ENCODE results near the gene LTN1. TPM values are rescaled to one million over a fixed set of nuclear protein-coding genes. Genes with fewer than 3 reads are reported as not detected.

The LTN1 gene
- total RNA-seq, 2 experiments from 2014 or later: 26.7 to 28.0 TPM

DNA sequence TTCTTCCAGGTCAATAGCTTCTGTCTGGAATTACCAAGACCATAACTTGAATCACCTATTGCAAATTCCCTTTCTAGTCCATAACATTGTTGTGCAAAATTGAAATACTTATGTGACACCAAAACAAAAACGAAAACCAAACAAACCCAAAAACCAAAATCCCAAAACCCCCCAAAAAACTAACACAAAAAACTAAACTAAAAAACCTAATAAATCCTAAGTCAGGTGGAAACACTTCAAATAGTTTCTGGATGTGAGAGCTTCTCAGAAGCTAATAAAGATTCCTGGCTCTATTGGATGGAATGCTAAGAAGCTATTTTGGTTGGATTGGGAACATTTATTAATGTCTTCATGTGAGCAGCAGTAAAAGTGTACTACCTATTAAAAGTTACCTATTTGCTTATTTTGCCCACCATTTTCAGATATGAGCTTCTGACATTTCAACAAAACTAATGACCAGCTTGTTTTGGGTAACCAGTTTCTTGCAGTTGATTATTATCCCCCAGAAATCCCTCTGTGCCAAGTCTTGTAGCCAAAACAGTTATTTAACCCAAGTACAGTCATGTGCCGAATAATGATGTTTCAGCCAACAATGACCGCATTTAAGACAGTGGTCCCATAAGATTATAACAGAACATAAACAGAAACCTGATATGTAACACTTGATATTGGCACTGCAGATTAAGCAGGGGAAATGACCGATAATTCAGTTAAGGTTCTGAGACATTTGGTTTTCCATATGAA, 76.4 kb downstream of the LTN1 start:
- Mint-ChIP-seq H3K9me3 (no peaks in the 10 kb centered on the region), H3K27ac (no peak overlapping the region), H3K4me3 (no peak overlapping the region), H3K4me1 (ENCODE audit: low read depth) (no peaks in the 10 kb centered on the region), H3K27me3 (no peaks in the 10 kb centered on the region), H3K36me3 (ENCODE audit: low read depth) (no peaks in the 10 kb centered on the region)
- no peak for DNase-seq
- intact Hi-C loops (cut with micrococcal nuclease): no loop called here
- ChIA-PET POLR2A (no interaction called here), CTCF (no interaction called here)
- TF ChIP-seq, protein P1, sequence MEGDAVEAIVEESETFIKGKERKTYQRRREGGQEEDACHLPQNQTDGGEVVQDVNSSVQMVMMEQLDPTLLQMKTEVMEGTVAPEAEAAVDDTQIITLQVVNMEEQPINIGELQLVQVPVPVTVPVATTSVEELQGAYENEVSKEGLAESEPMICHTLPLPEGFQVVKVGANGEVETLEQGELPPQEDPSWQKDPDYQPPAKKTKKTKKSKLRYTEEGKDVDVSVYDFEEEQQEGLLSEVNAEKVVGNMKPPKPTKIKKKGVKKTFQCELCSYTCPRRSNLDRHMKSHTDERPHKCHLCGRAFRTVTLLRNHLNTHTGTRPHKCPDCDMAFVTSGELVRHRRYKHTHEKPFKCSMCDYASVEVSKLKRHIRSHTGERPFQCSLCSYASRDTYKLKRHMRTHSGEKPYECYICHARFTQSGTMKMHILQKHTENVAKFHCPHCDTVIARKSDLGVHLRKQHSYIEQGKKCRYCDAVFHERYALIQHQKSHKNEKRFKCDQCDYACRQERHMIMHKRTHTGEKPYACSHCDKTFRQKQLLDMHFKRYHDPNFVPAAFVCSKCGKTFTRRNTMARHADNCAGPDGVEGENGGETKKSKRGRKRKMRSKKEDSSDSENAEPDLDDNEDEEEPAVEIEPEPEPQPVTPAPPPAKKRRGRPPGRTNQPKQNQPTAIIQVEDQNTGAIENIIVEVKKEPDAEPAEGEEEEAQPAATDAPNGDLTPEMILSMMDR (IDR thresholded peaks at IDR 0.05): no peak
- ATAC-seq: no peak

DNA sequence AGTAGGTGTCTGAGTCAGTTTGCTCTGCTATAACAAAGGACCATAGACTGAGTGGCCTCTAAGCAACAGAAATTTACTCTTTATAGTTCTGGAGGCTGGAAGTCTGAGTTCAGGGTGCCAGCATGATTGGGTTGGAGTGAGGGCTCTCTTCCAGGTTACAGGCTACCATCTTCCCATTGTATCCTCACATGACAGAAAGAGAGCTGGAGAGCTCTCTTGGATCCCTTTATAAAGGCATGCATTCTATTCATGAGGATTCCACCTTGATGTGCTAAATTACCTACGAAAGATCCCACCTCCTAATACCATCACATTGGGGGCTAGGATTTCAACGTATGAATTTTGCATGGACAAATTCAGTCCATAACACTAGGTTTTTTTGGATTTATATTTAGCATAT, 79.6 kb downstream of the LTN1 start:
- ChIA-PET CTCF (interaction anchor here (0.8 kb wide), 1 partner anchor 28 kb away, joined by 3 read pairs; no protein-coding TSS in a partner anchor), POLR2A (no interaction called here)
- ATAC-seq (no peak), DNase-seq (no peak)
- Mint-ChIP-seq H3K4me1 (ENCODE audit: low read depth) (no peaks in the 10 kb centered on the region), H3K27me3 (no peaks in the 10 kb centered on the region), H3K36me3 (ENCODE audit: low read depth) (no peaks in the 10 kb centered on the region), H3K9me3 (no peaks in the 10 kb centered on the region), H3K4me3 (no peak overlapping the region), H3K27ac (no peak overlapping the region)
- intact Hi-C loops (cut with micrococcal nuclease): no loop called here
- TF ChIP-seq, protein P1 (IDR thresholded peaks at IDR 0.05): no peak

DNA sequence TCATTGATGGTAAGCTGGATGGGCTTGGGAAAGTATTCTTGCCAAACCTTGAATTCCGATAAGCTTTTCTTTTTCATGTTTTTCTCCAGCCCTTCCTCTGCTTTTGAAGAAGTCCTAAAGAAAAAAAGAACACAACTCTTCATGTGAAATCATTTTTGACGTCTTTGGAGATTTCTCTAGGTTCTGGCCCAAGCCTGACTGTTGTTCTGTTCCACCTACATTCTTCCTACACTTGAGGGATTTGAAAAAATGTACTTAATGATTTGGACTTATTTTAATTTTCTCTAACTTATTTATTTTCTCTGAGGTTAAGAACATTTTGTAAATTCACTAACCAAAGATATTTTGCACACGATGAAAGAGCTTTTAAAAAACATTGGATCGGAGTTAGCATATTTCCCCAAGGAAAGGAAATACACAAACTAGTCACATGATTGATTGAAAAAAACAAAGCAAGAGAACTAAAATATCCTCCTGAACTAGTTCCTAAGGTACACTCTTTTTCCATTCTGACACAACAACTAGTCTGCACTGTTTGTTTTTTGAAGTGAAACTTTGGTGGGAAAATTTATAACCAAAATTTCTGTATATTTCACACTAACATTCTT, 82.3 kb downstream of the LTN1 start:
- ATAC-seq (no peak), DNase-seq (no peak)
- TF ChIP-seq, protein P1 (IDR thresholded peaks at IDR 0.05): no peak
- no peaks in the 10 kb centered on the region for H3K9me3 Mint-ChIP-seq
- no peaks in the 10 kb centered on the region for H3K36me3 Mint-ChIP-seq (ENCODE audit: low read depth)
- ChIA-PET CTCF (interaction anchor here (0.7 to 1.4 kb wide), 3 partner anchors 23 to 203 kb away, joined by 3 to 5 read pairs (median 3); no protein-coding TSS in a partner anchor), POLR2A (no interaction called here)
- no peak overlapping the region for H3K27ac Mint-ChIP-seq
- no peak overlapping the region for H3K4me3 Mint-ChIP-seq
- no peaks in the 10 kb centered on the region for H3K27me3 Mint-ChIP-seq
- intact Hi-C loops (cut with micrococcal nuclease): no loop called here
- H3K4me1 Mint-ChIP-seq (ENCODE audit: low read depth): no peaks in the 10 kb centered on the region

DNA sequence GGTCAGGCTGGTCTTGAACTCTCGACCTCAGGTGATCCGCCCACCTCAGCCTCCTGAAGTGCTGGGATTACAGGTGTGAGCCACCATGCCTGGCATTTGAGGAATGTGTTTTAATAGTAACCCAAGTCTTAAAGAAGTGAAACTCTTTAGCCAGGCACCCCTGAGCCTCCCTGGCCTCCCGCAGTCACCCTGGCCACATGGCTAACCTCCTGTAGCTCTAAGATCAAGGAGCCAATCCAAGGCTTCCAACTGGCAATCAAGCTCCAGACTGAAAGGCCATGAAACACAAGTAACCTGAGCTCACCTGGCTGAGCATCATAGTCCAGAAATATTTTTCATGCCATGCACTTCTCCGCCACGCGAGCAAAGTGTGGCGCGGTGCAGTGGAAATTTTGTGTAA, 84.3 kb downstream of the LTN1 start:
- Mint-ChIP-seq H3K9me3 (no peaks in the 10 kb centered on the region), H3K36me3 (ENCODE audit: low read depth) (no peaks in the 10 kb centered on the region), H3K4me1 (ENCODE audit: low read depth) (no peaks in the 10 kb centered on the region), H3K4me3 (no peak overlapping the region), H3K27me3 (no peaks in the 10 kb centered on the region), H3K27ac (no peak overlapping the region)
- ChIA-PET CTCF (interaction anchor here (0.6 to 1.0 kb wide), 2 partner anchors 10 to 18 kb away, joined by 3 read pairs; no protein-coding TSS in a partner anchor), POLR2A (interaction anchor here (0.6 kb wide), 1 partner anchor 11 kb away, joined by 3 read pairs; no protein-coding TSS in a partner anchor)
- TF ChIP-seq, protein P1 (IDR thresholded peaks at IDR 0.05): no peak
- ATAC-seq (no peak), DNase-seq (no peak)
- intact Hi-C loops (cut with micrococcal nuclease): no loop called here

DNA sequence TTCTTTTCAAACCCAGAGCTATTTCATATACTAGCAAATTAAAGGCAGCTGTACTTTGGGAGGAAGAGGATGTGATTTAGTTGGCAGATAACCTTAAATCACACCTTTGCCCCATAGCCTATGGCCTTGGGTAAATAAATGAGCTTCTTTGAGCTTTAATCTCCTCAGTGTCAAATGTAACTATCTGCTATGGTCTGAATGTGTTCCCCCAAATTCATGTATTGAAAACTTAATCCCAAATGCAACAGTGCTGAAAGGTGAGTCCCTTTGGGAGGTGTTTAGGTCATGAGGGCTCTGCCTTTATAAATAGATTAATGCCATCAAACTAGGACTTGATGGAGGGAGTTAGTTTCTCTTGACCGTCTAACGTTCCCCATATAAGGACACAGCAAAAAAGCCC, 85.8 kb downstream of the LTN1 start:
- no peak overlapping the region for H3K27ac Mint-ChIP-seq
- intact Hi-C loops (cut with micrococcal nuclease): no loop called here
- H3K4me1 Mint-ChIP-seq (ENCODE audit: low read depth): no peaks in the 10 kb centered on the region
- peaks cover 4% of the 10 kb centered on the region for H3K27me3 Mint-ChIP-seq
- TF ChIP-seq, protein P1 (IDR thresholded peaks at IDR 0.05): no peak
- CTCF ChIA-PET: no interaction called here
- POLR2A ChIA-PET: no interaction called here
- DNase-seq (no peak), ATAC-seq (no peak)
- peaks cover 2% of the 10 kb centered on the region for H3K9me3 Mint-ChIP-seq
- H3K4me3 Mint-ChIP-seq: no peak overlapping the region
- H3K36me3 Mint-ChIP-seq (ENCODE audit: low read depth): no peaks in the 10 kb centered on the region

All from activated CD8-positive, alpha-beta T cell treated with anti-CD3 and anti-CD28 coated beads for 36 hours (primary cell).